GM18909 (cell line): ENCODE results near the gene YDJC.
"Not testable (repeated sequence)": the region's sequence is repeated elsewhere in the genome, so short reads cannot be mapped to it uniquely, and the experiment has no call there.

Experiments used
- ATAC-seq: cut with Tn5 transposase; IDR thresholded peaks from one replicate; pipeline ENCODE4 v1.9.1; 2021; ENCODE audit warnings: mild to moderate bottlenecking; ENCODE audit not compliant: unreplicated experiment, poor library complexity

Gene YDJC

DNA sequence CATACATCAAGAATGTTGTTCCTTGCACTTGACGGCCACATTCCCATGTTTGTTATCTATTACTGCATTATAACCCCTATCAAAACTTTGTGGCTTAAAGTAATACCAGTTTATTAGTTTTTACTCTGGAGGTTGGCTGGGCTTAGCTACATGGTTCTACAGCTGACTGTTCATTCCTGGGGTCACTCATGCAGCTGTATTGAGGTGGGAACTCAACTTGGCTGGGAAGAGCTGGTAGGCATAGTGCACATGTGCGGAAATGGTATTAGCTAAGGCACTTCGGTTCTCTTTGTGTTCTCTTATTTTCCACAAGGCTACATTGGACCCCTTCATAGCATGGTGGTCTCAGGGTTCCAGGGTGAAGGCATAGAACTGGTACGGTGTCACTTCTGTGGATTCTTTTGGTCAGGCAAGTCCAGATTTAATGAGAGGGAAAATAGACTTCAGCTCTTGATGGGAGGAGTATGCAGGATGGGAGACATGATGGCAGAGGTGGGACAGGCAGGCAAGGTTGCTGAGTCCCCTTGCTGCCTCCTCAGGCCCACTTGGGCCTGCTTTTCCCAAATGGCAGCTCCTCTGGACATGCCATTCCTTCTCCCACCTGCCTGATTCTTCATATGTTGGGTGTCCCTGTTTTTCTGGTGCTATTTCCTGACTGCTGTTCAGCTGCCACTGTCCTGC, 16.1 kb downstream of the YDJC start:
- no peak for ATAC-seq

DNA sequence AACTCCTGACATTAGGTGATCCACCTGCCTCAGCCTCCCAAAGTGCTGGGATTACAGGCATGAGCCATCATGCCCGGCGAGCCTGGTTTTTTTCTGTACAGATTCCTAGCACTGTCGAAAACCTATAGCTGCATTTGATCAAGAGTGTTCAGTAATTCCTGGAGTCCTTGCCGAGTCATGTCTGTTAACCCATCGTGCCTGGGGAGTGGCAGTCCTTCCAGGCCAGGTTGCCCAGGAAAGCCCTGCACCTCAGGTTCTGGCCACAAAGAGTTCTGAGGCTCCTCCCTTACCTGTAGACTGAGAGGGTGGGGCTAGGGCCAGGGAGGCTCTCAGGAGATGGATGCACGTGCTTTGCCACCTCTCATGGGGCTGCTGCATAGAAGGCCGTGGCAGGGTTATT, 17.0 kb downstream of the YDJC start:
- no peak for ATAC-seq

DNA sequence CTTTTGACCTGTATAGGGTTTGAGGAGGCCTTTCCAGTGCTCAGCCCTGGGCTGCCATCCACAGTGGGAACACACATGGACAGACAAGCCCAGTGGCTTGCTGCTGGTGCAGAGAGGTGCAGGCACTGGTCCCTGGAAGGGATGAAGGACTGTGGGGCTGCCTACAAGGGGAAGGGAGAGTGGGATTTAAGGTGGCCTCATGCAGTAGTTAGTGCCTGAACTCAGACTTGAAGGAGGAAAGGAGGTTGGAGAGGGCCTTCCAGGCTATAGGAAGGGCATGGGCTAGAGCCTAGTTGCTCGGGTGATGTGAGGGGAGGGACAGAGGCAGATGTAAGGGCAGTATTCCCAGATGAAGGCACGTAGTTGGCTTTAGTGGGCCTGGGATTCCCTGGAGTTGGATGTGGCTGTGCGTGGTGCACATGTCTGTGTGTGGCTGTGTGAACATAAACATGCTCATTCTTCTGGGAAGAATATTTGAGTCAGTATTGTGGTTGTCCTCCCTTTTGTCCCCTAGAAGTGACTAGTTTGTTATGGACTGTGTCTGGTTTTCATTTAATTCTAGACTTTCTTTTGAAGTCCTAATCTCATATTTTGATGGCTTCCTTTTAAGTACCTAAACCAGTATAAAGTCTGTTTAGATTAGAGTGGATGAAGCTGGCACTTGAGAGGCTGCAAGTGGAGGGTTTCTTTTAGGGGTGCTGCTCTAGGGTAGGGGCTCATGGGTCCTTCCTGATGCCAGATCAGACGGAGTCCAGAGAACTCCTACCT, 18.4 kb downstream of the YDJC start:
- ATAC-seq = no peak

DNA sequence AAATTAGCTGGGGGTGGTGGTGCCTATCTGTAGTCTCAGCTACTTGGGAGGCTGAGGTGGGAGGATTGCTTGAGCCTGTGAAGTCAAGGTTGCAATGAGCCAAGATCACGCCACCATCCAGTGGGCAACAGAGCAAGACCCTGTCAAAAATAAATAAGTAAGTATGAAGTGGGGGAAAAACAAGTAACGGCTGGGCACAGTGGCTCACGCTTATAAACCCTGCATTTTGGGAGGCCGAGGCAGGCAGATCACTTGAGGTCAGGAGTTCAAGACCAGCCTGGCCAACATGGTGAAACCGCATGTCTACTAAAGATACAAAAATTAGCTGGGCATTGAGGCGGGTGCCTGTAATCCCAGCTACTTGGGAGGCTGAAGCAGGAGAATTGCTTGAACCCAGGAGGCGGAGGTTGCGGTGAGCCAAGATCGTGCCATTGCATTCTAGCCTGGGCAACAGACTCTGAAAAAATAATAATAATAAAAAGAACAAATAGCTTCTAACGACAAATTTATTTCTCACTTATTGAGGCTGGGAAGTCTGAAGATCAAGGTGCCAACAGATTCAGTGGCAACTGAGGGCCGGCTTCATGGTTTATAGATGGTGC, 20.2 kb downstream of the YDJC start:
- ATAC-seq = not testable (repeated sequence)

DNA sequence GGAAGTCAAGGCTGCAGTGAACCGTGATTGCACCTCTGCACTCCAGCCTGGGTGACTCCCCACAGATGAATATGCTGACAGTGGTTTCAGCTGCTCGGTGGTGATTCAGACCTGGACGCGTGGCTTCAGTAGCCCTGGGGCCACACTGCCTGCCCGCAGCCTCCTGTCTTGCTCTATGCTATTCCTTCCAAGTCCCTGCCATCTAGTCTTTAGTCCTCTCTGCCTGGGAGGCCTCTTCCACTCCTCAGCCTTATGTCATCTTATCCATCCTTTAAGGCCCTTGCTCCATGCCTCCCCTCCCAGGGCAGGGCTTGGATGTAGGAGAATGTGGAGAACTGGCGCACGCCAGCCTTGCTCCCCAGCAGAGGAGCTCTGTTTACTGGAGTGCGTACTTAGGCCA, 23.0 kb downstream of the YDJC start:
- ATAC-seq = no peak

DNA sequence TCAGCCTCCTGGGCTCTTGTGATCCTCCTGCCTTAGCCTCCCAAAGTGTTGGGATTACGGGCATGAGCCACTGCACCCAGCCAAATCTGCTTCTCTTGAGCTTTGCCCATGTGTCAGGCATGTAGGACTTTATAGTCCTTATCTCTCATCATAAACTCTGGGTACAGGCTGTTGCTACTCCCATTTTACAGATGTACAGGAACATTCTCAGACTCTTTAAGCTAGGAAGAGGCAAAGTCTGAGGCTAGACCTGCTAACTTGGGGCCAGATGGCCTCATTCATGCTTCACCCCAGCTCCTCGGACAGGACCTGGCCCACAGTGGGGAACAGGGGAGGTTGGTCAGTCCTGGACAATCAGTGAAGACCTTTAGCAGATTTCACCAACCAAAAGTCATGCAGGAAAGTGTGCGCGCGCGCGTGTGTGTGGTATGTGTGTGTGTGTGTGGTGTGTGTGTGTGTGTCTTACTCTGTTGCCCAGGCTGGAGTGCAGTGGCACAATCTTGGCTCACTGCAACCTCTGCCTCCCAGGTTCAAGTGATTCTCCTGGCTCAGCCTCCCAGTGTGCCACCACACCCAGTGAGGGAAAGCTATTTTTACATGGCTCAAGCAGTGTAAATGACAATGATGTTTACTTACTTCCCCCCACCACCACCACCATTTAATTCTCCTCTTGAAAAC, 23.8 kb downstream of the YDJC start:
- no peak for ATAC-seq

DNA sequence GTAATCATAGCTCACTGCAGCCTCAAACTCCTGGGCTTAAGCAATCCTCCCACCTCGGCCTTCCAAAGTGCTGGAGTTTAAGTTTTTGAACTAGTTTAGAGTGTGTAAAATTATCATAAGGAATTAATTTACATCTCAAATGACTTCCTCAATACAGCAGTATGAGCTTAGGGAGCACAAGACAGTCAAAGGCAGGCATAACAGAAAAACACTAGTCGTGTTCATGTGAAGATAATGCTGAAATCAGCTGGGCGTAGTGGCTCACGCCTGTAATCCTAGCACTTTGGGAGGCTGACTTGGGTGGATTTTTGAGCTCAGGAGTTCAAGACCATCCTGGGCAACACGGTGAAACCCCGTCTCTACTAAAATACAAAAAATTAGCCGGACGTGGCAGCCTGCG, 25.8 kb downstream of the YDJC start:
- ATAC-seq = no peak

DNA sequence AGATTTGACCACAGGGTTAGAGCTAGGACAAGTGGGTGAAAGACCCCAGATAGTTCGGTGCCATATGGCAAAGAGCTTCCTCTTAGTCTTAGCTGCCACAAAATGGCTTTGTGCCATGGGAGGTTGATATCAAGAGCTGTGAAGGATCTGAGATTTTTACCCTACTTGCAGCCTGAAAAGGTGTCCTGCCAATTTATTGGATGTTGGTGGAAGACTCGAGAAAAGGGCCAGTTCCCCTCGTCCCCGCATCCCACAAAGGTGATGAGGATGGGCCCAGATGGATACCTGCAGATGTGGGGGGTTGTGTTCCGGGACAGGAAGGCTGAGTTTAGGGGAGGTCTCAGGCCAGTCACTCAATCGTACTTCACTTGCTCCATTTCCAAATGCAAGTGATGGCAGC, 27.2 kb downstream of the YDJC start:
- ATAC-seq = no peak

DNA sequence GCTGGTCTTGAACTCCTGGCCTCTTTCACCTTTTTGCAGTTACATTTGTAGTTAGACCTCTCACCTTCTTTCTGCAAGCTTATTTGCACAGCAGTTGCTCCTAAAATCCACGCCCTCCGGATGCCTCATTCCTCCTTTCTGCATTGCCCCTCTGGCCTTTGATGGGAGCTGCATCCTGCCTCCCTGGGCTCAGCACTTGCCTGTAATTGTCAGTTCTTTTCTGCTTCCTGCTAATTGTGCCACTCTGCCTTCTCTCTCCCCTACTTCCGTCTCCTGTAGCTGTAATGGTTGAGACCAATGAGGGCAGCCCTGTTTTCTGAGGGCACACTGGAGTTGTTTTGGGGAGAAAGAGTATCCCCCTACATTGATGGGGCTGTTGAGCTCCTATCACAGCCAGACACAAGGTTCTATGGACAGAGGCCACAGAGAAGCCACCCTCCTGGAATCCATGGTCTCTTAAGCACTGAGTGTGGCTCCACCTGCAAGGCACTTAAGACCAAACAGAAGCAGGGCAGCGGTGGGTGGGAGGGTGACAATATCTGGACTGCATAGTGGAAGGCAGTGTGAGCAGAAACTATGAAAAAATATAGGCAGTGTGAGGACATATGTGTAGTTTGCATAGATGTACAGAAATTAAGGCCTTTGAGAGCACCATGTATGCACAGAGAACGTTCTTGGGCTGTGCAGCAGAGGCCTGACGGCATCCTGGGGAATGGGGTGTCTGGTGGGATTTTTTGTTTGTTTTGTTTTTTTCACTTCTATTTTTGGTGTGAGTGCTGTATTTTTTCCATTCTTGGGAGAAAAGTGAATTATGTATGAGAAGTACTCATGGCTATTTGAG, 30.5 kb downstream of the YDJC start:
- no peak for ATAC-seq

DNA sequence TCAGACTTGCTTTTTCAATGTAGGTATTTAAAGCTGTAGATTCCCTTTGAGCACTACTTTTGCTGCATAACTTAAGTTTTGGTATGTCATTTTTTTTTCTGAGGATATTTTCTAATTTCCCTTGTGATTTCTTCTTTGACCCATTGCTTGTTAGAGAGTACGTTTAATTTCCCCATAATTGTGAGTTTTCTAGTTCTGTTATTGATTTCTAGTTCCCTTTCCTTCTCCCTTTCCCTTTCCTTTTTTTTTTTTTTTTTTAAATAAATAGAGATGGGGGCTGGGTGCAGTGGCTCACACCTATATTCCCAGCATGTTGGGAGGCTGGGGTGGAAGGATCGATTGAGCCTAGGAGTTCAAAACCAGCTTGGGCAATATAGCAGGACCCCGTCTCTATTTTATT, 31.5 kb downstream of the YDJC start:
- no peak for ATAC-seq

DNA sequence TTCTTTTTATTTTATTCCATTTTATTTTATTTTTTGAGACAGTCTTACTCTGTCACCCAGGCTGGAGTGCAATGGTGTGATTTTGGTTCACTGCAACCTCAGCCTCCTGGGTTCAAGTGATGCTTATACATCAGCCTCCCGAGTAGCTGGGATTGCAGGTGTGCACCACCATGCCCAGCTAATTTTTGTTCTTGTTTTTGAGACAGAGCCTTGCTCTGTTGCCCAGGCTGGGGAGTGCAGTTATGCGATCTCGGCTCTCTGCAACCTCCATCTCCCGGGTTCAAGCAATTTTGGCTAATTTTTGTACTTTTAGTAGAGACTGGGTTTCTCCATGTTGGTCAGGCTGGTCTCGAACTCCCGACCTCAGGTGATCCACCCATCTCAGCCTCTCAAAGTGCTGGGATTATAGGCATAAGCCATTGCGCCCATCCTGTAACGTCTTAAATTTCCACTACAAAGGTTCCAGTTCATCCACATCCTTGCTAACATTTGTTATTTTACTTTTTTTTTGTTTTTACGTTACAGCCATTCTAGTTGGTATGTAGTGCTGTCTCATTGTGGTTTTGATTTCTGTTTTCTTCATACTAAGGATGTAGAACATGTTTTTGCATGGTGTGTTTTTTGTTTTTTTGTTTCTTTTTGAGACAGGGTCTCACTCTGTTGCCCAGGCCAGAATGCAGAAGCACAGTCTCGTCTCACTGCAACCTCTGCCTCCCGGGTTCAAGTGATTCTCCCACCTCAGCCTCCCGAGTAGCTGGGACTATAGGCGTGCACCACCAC, 33.3 kb downstream of the YDJC start:
- not testable (repeated sequence) for ATAC-seq

DNA sequence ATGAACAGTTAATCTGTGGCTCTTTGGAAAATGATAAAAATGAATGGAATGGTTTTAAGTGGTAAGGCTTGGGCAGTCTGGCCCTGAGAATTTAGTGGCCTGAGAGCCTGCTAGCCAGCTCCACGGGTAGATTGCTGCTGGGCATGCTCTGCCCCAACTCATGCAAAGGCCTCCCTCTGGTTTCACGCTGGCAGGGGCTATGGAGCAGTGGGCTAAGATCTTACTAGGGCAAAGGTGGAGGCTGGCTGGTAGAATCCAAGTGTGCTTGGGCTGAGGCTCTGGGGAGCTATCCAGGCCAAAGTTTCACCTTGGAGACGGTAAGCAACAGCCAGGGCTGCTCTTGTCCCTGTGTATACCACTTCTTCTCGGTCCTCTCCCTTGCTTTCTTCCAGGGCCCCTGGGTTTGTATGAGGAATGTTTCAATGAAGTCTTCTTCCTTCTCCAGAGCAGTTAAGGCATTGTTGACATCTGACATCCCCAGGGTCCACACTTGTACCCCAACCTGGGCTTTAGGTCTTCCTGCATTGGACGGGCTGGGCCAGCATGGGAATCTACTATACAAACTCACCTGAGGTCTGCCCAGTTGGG, 34.9 kb downstream of the YDJC start:
- ATAC-seq = no peak

DNA sequence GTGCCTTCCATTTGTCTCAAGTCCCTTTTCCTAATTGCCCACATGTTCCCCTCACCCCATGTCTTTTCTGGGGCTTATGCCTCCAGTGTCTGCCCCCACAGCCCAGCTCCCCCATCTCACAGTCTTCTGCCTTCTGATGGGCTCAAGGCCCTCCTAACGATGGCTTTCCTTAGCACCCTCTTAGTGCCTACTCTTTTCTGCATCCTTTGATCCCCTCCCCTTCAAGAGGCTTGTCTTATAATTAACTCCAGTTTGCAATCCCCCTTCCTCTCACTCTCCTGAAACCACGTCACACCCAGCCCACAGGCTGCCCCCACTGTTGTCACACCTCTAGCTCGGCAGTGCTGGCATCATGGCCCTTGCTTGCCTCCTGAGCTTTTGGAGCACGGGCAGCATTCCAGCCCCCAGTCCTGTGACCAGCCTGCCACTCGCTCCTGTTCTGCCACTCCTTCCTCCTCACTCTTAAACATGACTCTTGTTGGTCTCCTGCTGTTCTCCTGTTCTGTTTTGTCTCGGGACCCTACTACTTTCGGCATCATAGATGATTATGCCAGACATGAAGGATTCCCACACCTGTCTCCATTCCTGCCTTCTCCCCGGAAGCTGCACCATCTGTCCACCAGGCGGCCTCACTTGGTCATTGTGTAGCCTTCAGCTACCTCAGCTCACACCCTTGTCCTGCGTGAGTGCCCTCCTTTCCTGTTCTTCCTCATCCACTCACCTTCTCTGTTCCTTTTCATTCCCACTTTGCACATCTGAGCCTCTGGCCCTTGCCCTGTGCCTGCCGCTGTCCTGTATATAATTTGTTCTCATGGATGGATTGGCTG, 36.2 kb downstream of the YDJC start:
- ATAC-seq = no peak

DNA sequence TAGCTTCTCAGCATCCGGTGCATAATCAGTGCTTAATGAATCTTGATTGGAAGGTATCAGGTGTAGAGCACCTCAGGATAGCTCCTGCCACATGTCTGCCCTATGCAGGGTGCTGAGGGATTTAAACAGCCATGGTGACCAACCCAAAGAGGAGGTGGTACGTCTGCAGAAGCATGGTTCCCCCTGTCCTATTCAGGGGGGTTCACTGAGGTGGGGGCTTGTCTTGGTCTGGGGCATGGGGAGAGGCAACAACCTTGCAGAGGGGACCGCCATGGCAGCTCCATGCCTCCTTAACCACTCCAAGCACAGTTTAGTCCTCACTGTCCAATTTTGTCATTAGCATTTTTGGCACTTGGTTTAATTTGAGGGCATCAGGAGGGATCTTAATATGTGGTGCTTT, 37.4 kb downstream of the YDJC start:
- no peak for ATAC-seq

DNA sequence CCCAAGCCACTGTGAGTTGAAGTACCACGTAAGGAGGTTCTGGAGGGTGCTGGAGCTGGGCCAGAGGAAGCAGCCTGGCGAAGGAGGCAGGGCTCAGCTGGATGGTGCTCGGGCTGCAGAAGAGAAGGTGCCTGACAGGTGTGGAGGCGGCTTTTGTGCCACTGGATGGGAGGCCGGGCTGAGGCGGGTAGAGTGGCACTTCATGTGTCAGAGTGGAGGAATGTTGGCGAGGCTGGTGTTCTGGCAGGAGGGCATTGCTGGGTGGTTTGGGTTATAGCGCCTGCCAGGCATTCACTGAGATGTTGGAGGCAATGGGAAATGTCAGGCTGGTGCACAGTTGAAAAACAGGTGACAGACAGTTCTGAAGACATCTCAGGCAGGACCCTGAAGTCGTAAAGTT, 38.1 kb downstream of the YDJC start:
- ATAC-seq = no peak

DNA sequence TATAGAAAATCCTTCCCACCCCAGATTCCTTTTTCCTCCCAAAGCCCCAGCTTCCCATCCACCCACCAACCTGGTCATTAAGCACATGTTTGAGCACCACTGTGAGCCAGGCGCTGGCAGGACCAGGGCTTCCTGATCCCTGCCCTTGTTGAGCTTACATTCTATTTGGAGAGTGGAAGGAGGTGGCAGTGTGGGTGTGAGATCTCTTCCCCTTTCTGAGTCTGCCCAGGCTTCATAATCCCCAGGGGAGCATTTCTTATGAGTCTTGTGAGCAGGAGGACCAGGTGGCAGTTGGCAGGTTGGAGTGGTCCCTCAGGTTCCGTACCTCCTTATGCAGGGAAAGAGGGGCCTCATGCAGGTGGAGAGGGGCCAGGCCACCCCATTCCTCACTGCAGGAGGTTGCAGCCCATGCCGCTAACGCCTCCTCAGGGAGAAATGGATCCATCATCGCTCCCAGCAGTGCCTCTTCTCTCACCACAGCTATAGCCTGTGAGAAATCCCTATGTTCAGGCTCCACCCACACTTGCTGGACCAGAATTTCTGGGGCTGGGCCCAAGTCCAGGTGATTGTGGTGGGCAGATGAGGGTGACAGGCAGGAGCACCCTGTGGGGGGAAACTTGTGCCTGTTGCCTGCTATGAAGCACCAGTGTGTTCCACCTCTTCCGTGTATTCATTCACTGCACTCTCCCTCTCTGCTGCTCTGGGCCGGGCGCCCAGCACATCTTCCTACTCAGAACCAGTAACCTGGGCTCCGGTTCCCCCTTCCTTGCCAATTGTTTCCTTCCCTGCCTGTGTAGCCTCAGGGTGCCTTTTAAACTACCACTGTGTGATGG, 38.8 kb downstream of the YDJC start:
- no peak for ATAC-seq

DNA sequence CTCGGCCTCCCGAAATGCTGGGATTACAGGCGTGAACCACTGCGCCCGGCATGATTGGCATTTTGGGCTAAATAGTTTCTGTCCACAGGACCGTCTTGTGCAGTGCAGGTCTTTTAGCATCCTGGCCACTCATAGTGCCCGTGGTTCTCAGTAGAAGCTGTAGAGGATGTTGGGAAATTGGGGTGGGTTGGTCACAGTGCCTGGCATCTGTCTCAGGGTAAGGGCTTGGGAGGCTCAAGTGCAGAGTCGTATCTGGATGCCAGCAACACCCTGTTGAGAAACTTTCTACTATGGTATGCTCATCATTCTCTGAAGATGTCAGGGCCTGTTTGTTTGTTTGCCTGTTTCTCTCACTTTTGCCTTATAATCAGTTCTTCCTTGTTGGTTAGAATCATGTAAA, 40.4 kb downstream of the YDJC start:
- ATAC-seq = no peak
